ENCODE measurements around the gene RAB20.

- TF ChIP-seq ATF3 (CRISPR knock-in tag; conservative IDR thresholded peaks at IDR 0.05) (no peak), CTCF (IDR thresholded peaks at IDR 0.05) (no peak), PRRX2 (CRISPR knock-in tag; IDR thresholded peaks at IDR 0.05) (no peak), USF1 (CRISPR knock-in tag; IDR thresholded peaks at IDR 0.05) (no peak), ZNF219 (CRISPR knock-in tag; IDR thresholded peaks at IDR 0.05; ENCODE audit: borderline replicate concordance) (no peak), TEAD4 (CRISPR knock-in tag; IDR thresholded peaks at IDR 0.05) (no peak), HMGA2 (CRISPR knock-in tag; IDR thresholded peaks at IDR 0.05) (no peak), SMAD3 (CRISPR knock-in tag; IDR thresholded peaks at IDR 0.05; ENCODE audit: borderline replicate concordance) (no peak), ZNF232 (CRISPR knock-in tag; IDR thresholded peaks at IDR 0.05) (no peak), JAZF1 (CRISPR knock-in tag; IDR thresholded peaks at IDR 0.05) (no peak)
These were observed 3.8 kb downstream of the RAB20 start for GRCh38 chr13:110557610-110558305.
